Fibroblast of lung (primary cell): ENCODE data around the gene USP19. TPM values are rescaled to one million over a fixed set of nuclear protein-coding genes. Genes with fewer than 3 reads are reported as not detected.

Experiments
- DNase-seq, 2 donors: peaks; one replicate each; pipeline versions ENCODE4 v3.0.0 to v3.0.0-alpha.2; 2010; ENCODE audit warnings: low read depth in 2 of 2
- H2AFZ ChIP-seq: 2 replicates; pipeline ENCODE4 v1.5.1; 2012; ENCODE audit warnings: low read length, control low read depth, inconsistent platforms
- H3K27ac ChIP-seq: 2 replicates; pipeline ENCODE4 v1.5.1; 2011; ENCODE audit warnings: low read length, control low read depth; ENCODE audit not compliant: insufficient read depth
- H3K27me3 ChIP-seq: 2 replicates; pipeline ENCODE4 v1.5.1; 2011; ENCODE audit warnings: mild to moderate bottlenecking, low read length; ENCODE audit not compliant: control insufficient read depth, insufficient read depth
- H3K36me3 ChIP-seq: 2 replicates; pipeline ENCODE4 v1.5.1; 2011; ENCODE audit warnings: low read length; ENCODE audit not compliant: control insufficient read depth, insufficient read depth
- H3K4me1 ChIP-seq: 2 replicates; pipeline ENCODE4 v1.5.1; 2011; ENCODE audit warnings: low read length; ENCODE audit not compliant: control insufficient read depth, insufficient read depth; ENCODE audit errors: extremely low read depth
- H3K4me2 ChIP-seq: 2 replicates; pipeline ENCODE4 v1.5.1; 2011; ENCODE audit warnings: low read length, control low read depth; ENCODE audit not compliant: insufficient read depth; ENCODE audit errors: extremely low read depth
- H3K4me3 ChIP-seq, 4 experiments: fragments of 200-600 bp in 1 of 4; sonication (generic) in 1 of 4; replicated peaks in 1 of 4; 2 replicates each; pipeline ENCODE4 v1.5.1; 2011 to 2016; ENCODE audit warnings: low read length in 4 of 4, low read depth in 3 of 4, mild to moderate bottlenecking in 3 of 4, control low read depth in 2 of 4, inconsistent platforms in 1 of 4, mixed read lengths in 1 of 4; ENCODE audit not compliant: insufficient read depth in 1 of 4; ENCODE audit errors: control extremely low read depth in 1 of 4
- H3K79me2 ChIP-seq: 2 replicates; pipeline ENCODE4 v1.5.1; 2012; ENCODE audit warnings: mild to moderate bottlenecking, low read length, inconsistent platforms; ENCODE audit not compliant: control insufficient read depth, insufficient read depth
- H3K9ac ChIP-seq: 2 replicates; pipeline ENCODE4 v1.5.1; 2011; ENCODE audit warnings: mild to moderate bottlenecking, low read length, control low read depth; ENCODE audit not compliant: insufficient read depth
- H3K9me3 ChIP-seq: 2 replicates; pipeline ENCODE4 v1.5.1; 2012; ENCODE audit warnings: low read depth, low read length; ENCODE audit not compliant: control insufficient read depth, insufficient read depth
- H4K20me1 ChIP-seq: 2 replicates; pipeline ENCODE4 v1.5.1; 2011; ENCODE audit warnings: low read length; ENCODE audit not compliant: control insufficient read depth, insufficient read depth; ENCODE audit errors: extremely low read depth
- CTCF ChIP-seq, 2 donors: IDR thresholded peaks in 1 of 2; conservative IDR thresholded peaks in 1 of 2; 1 replicate in 1 of 2; 2 replicates in 1 of 2; pipeline ENCODE4 v1.5.1; 2011 to 2012; ENCODE audit warnings: low read length in 2 of 2, control low read depth in 1 of 2, inconsistent platforms in 1 of 2, low read depth in 1 of 2, mild to moderate bottlenecking in 1 of 2
- EZH2 ChIP-seq: IDR thresholded peaks from 2 replicates; pipeline ENCODE4 v1.5.1; 2012; ENCODE audit warnings: low read length, control low read depth, mild to moderate bottlenecking; ENCODE audit errors: missing control alignments
- polyA plus RNA-seq, 2 donors: library from polyadenylated mRNA; depleted of rRNA in 1 of 2; stranded (reverse) in 1 of 2; unstranded in 1 of 2; fragments of >200 nt; gene quantifications; 2 replicates each; pipeline ENCODE4 v1.2.1, GENCODE V29; 2011 to 2012; ENCODE audit warnings: missing spikeins in 1 of 2
- total RNA-seq: library from RNA; depleted of rRNA; stranded (reverse); fragments of >200 nt; gene quantifications from 2 replicates; pipeline ENCODE4 v1.2.1, GENCODE V29; 2014

USP19 gene
- total and polyA plus RNA-seq, 2 donors (not counting 1 experiment from before 2014, with no cell fraction given), result 23.3 to 53.8 TPM

DNA sequence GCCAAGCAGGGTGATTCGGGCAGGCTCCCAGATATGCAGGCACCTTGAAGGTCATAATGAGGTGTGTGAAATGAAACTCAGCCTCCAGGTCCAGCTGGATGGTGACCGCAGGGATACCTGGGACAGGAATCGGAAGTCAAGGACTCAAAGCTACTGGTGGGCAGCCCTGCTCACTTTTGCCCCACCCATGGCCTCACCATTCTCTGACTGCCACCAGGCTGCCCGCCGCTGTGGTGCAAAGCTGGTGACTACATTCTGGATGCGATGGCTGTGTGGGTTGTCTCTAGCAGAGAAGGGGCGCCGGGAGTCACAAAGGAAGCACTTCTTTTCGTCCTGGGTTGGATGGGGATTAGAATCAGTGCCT lies 11.4 kb upstream of the USP19 start:
- H3K27me3 ChIP-seq, result no peaks in the 10 kb centered on the region

DNA sequence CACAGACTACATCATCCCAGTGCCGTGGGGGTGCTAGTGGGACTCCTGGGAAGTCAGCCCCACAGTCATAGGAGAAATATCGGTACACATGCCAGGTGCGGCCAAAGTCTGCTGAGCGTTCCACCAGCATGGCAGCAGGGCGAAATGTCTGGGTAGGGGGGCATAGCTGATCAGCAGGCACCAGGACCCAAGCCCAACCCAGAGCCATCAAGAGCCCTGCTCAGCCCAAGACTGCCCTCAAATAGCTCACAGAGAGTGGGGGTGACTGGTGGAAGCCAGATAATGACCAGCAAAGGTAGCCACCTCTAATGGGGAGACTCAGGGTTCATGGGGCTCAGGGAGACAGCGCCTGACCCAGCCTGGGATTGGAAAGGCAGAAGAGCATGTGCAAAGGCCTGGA lies 11.0 kb upstream of the USP19 start:
- peaks cover 31% of the 10 kb centered on the region for H3K36me3 ChIP-seq
- H3K79me2 ChIP-seq, result peaks cover 34% of the 10 kb centered on the region
- TF ChIP-seq EZH2, result no peak
- TF ChIP-seq CTCF (conservative IDR thresholded peaks at IDR 0.05 in 1 of 2, IDR thresholded peaks at IDR 0.05 in 1 of 2; ENCODE audit: low read depth in 1 of 2, low read length in 2 of 2), result no peak
- no peak overlapping the region for H3K9ac ChIP-seq
- H3K4me3 ChIP-seq, result peak overlapping the region; percentile 78 to 96 (median 90)
- no peaks in the 10 kb centered on the region for H3K27me3 ChIP-seq
- peaks cover 3% of the 10 kb centered on the region for H3K4me1 ChIP-seq
- no peaks in the 10 kb centered on the region for H3K9me3 ChIP-seq
- H4K20me1 ChIP-seq, result no peaks in the 10 kb centered on the region
- H2AFZ ChIP-seq, result no peak overlapping the region
- H3K4me2 ChIP-seq, result peak overlapping the region; percentile 82
- no peak overlapping the region for H3K27ac ChIP-seq
- no peak for DNase-seq

More for the DNA sequence above, 11.4 kb upstream of the USP19 start:
- no peak for DNase-seq
- Histone ChIP-seq H3K4me3 (peak overlapping the region; percentile 78 to 96 (median 90)), H3K9me3 (no peaks in the 10 kb centered on the region), H4K20me1 (no peaks in the 10 kb centered on the region), H3K4me1 (peaks cover 3% of the 10 kb centered on the region), H3K79me2 (peaks cover 34% of the 10 kb centered on the region), H3K9ac (peak overlapping the region; percentile 61), H3K27ac (peak overlapping the region; percentile 78), H2AFZ (no peak overlapping the region), H3K36me3 (peaks cover 29% of the 10 kb centered on the region), H3K4me2 (peak overlapping the region; percentile 82)
- TF ChIP-seq CTCF (conservative IDR thresholded peaks at IDR 0.05 in 1 of 2, IDR thresholded peaks at IDR 0.05 in 1 of 2; ENCODE audit: low read depth in 1 of 2, low read length in 2 of 2), result no peak
- TF ChIP-seq EZH2, result no peak

DNA sequence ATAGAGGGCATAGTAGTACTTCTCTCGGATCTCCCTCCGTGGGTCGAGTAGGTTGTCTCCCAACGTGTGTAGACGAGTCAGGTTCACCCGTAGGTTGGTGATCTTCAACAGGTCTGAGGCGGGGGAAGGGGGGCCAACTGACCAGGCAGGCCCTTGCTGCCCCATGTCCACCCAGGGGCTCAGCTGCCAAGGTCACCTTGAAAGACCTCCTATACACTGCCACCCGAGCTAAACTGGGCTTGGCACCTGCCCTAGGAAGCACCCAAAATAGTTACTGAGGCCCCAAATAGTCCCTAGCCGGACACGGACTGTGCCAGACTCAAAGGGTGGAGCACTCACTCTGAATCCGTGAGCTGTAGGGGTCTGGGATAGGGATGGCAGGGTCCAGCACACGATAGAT lies 10.4 kb upstream of the USP19 start:
- Histone ChIP-seq H3K4me1 (peaks cover 3% of the 10 kb centered on the region), H3K79me2 (peaks cover 34% of the 10 kb centered on the region), H3K27ac (no peak overlapping the region), H3K4me3 (peak overlapping the region in 2 of 4 experiments; percentile 78 to 96), H3K27me3 (no peaks in the 10 kb centered on the region), H2AFZ (no peak overlapping the region), H3K9me3 (no peaks in the 10 kb centered on the region), H3K4me2 (peak overlapping the region; percentile 82), H4K20me1 (no peaks in the 10 kb centered on the region), H3K9ac (no peak overlapping the region), H3K36me3 (peaks cover 31% of the 10 kb centered on the region)
- DNase-seq, result no peak
- TF ChIP-seq CTCF (conservative IDR thresholded peaks at IDR 0.05 in 1 of 2, IDR thresholded peaks at IDR 0.05 in 1 of 2; ENCODE audit: low read depth in 1 of 2, low read length in 2 of 2), result no peak
